Adrenal gland (tissue), 12 donors: ENCODE data around the gene SYCE3. TPM values are rescaled to one million over a fixed set of nuclear protein-coding genes. Genes with fewer than 3 reads are reported as not detected.
A peak's percentile ranks its signal among the peaks of the same experiment; 100 is the strongest.

Source experiments
- DNase-seq, 7 donors: peaks; one replicate each; pipeline ENCODE4 v3.0.0-alpha.2; 2019 to 2020
- H3K27ac ChIP-seq, 5 donors: fragments of 200-600 bp; sonication (generic) in 4 of 5; 1 replicate in 3 of 5; 2 replicates in 2 of 5; pipeline versions ENCODE4 v1.5.1 to v1.8.0; 2016 to 2020; ENCODE audit warnings: mild to moderate bottlenecking in 1 of 5
- H3K27me3 ChIP-seq: fragments of 200-600 bp; 2 replicates; pipeline ENCODE4 v1.8.0; 2021
- H3K36me3 ChIP-seq, 2 donors: fragments of 200-600 bp; replicated peaks in 1 of 2; 1 replicate in 1 of 2; 2 replicates in 1 of 2; pipeline versions ENCODE4 v1.5.1 to v1.8.0; 2018 to 2022
- H3K4me1 ChIP-seq, 2 donors: fragments of 200-600 bp; replicated peaks in 1 of 2; 1 replicate in 1 of 2; 2 replicates in 1 of 2; pipeline versions ENCODE4 v1.5.1 to v1.8.0; 2018 to 2021
- H3K4me3 ChIP-seq, 4 donors: fragments of 200-600 bp; sonication (generic) in 3 of 4; one replicate each; pipeline ENCODE4 v1.5.1; 2016 to 2018
- H3K9me3 ChIP-seq, 3 donors: fragments of 200-600 bp; sonication (generic) in 1 of 3; replicated peaks in 1 of 3; 1 replicate in 2 of 3; 2 replicates in 1 of 3; pipeline versions ENCODE4 v1.5.1 to v1.8.0; 2016 to 2021
- POLR2A ChIP-seq, 2 donors: fragments of 450-650 bp; IDR thresholded peaks; one replicate each; pipeline ENCODE4 v1.6.1; 2017; ENCODE audit warnings: antibody characterized with exemption in 2 of 2, mild to moderate bottlenecking in 2 of 2, moderate library complexity in 1 of 2
- WGBS, 4 donors: extraction: QIAGEN DNeasy Blood & Tissue Kit in 2 of 4; methylation state at CpG; one replicate each; pipeline versions ENCODE4 v1.1.5 to v1.1.7; 2013 to 2017; 5-methylcytosine and 5-hydroxymethylcytosine counted together
- intact Hi-C, 2 donors: fragments of 100-400 bp; cut with DNase I; formaldehyde crosslinking; loops; one replicate each; pipeline versions ENCODE4 v1.14.1 to v1.15.0; 2022 to 2023
- polyA plus RNA-seq, 3 donors: library from polyadenylated mRNA; stranded (reverse); fragments of 200-250 nt in 2 of 3; fragments of 350-450 nt in 1 of 3; fragmentation: Illumina TruSeq in 1 of 3; extraction: RNeasy Lipid Tissue Mini Kit (QIAGEN cat#74804) in 1 of 3; gene quantifications; one replicate each; pipeline ENCODE4 v1.2.3, GENCODE V29; 2013 to 2014
- total RNA-seq, 9 donors: library from RNA; depleted of rRNA in 4 of 9; stranded (reverse); fragments of >200 nt in 4 of 9; fragments of 120-200 nt in 1 of 9; fragmentation: NEBNext Ultra II Directional in 1 of 9; extraction: Animal tissue kit (Norgen Biotek cat#: 25700) in 1 of 9; gene quantifications; one replicate each; pipeline versions ENCODE4 v1.1.0 to v1.2.4, GENCODE V29; 2013 to 2023
- TF ChIP-seq, protein P1 (sequence below), 6 experiments: fragments of 450-650 bp in 4 of 6; fragments of 200-600 bp in 2 of 6; sonication (generic) in 1 of 6; IDR thresholded peaks; 1 replicate in 5 of 6; 2 replicates in 1 of 6; pipeline versions ENCODE4 v1.5.1 to v1.8.0; 2016 to 2021; ENCODE audit warnings: antibody characterized with exemption in 6 of 6, mild to moderate bottlenecking in 2 of 6, moderate library complexity in 1 of 6
- donor health status: healthy with polysubstance abuse.
- donor health status: Bipolar disorder and iron deficiency.
- donor health status: DM: yes; HTN: yes; CAD: no.
- donor health status: DM: no; HTN: no; CAD: no.
- donor health status: DM: no; HTN: no; CAD: no.
- donor health status: DM: yes; HTN: yes; CAD: no.

SYCE3 gene
- total and polyA plus RNA-seq, 12 donors, result 0.57 to 7.2 (median 0.87) TPM; not detected in 5

DNA sequence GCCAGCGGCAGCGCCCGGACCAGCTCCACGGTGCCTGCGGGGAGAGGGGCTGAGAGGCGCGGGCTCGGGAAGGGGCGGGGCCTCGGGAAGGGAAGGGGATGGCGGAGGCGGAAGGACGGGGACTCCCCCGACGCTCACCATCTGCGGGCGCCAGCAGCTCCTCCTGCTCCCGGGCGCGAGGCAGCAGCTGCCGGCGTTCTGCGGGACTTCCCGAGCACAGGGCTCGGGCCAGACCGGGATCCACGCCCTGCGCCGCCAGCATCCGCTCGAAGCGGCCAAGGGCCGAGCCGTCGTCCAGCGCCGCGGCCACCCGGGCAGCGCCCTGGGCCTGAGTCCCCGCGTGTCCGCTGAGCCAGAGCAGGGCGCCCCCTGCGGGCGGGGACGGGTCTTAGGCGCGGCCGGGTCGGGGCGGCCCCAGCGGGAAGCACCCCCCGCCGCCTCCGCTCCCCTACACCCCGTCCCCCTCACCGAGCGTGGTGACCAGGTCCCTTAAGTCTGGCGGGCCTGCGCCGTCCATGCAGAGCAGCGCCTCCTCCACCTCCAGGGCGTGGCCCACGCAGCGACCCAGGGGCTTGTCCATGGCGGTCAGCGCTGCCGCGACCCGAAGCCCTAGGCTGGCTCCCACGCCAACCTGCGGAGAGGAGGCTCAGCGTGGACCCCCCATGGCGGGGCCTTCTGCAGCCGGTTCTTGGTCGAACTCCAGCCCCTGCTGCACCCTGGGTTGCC lies 36.4 kb downstream of the SYCE3 start:
- no peaks in the 10 kb centered on the region for H3K27me3 ChIP-seq
- 0 to 5% (median 3%) methylated on average over 2 to 77 of the region's 77 CpGs for WGBS, 4 donors
- H3K9me3 ChIP-seq, result no peaks in the 10 kb centered on the region
- peaks cover 28 to 35% of the 10 kb centered on the region in 2 donors for H3K4me1 ChIP-seq
- intact Hi-C loops, result no loop called here
- peak overlapping the region in 3 of 4 donors; percentile 26 to 83 (median 51) for H3K4me3 ChIP-seq
- peak overlapping the region; percentile 29 to 97 (median 89) for H3K27ac ChIP-seq
- peak; percentile 4 to 27 for TF ChIP-seq POLR2A (IDR thresholded peaks at IDR 0.05)
- TF ChIP-seq, protein P1, sequence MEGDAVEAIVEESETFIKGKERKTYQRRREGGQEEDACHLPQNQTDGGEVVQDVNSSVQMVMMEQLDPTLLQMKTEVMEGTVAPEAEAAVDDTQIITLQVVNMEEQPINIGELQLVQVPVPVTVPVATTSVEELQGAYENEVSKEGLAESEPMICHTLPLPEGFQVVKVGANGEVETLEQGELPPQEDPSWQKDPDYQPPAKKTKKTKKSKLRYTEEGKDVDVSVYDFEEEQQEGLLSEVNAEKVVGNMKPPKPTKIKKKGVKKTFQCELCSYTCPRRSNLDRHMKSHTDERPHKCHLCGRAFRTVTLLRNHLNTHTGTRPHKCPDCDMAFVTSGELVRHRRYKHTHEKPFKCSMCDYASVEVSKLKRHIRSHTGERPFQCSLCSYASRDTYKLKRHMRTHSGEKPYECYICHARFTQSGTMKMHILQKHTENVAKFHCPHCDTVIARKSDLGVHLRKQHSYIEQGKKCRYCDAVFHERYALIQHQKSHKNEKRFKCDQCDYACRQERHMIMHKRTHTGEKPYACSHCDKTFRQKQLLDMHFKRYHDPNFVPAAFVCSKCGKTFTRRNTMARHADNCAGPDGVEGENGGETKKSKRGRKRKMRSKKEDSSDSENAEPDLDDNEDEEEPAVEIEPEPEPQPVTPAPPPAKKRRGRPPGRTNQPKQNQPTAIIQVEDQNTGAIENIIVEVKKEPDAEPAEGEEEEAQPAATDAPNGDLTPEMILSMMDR (IDR thresholded peaks at IDR 0.05), result peak in 5 of 6 experiments; percentile 35 to 66 (median 47)
- peaks cover 0 to 26% of the 10 kb centered on the region in 2 donors for H3K36me3 ChIP-seq
- peak; percentile 71 to 85 (median 80) for DNase-seq

- DNase-seq, result no peak
- TF ChIP-seq, protein P1 (IDR thresholded peaks at IDR 0.05), result peak in 1 of 6 experiments; percentile 43
- no peak for TF ChIP-seq POLR2A (IDR thresholded peaks at IDR 0.05)
- peak overlapping the region in 3 of 4 donors; percentile 26 to 83 (median 51) for H3K4me3 ChIP-seq
- peaks cover 23 to 30% of the 10 kb centered on the region in 2 donors for H3K4me1 ChIP-seq
- H3K27ac ChIP-seq, result peak overlapping the region; percentile 29 to 97 (median 89)
- H3K27me3 ChIP-seq, result no peaks in the 10 kb centered on the region
- WGBS, 4 donors, result 1% methylated on average over 17 to 33 of the region's 33 CpGs; no CpG with 5 or more reads in 2 of the 4 donors
- intact Hi-C loops, result no loop called here
- peaks cover 0 to 29% of the 10 kb centered on the region in 2 donors for H3K36me3 ChIP-seq
- no peaks in the 10 kb centered on the region for H3K9me3 ChIP-seq
Measured at GRCh38 chr22:50525858-50526107, 36.9 kb downstream of the SYCE3 start.

DNA sequence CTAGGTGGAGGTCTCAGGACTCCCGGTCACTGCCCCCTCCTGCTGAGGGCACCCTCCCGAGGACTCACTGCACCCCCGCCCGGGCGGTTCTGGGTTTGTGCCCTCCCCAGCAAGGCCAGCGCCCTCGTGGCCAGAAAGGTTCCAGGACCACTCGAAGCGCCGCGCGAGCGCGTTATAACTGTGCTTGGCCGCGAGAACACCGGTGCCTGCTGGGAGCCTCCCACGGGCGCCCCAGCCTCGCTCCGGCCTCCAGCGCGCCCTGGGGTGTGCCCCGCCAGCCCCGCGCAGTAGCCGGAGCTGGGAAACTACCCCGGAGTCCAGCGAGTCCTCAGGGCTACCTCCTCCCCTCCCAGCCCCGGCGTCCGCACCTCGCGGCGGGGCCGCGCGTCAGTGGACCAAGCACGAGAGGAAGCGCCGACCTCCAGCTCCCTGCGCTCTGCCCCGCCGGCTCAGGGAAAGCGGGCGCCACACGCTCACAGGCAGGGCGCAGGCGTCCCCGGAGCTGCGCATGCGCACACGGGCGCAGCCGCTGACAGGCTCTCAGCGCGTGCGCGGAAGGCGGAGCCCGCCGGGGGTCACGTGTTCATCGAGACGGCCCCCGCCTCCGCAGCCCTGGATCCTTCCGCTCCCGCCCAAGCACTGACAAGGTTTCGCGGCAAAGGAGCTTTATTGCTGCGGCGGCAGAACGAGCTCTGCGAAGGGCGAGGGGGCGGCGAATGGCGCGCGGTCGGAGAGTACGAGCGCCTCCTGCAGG lies 37.4 kb downstream of the SYCE3 start, which contains the start of gene SCO2:
Gene SCO2, minus strand, starts transcription at position 495 of the 754 bp plus-strand sequence. CDS start 1,187 bp downstream, outside the sequence.
- Histone ChIP-seq H3K27ac (peak within 1 kb of the TSS; percentile 29 to 97 (median 89)), H3K36me3 (peaks cover 0 to 32% of the 10 kb centered on the region in 2 donors), H3K27me3 (no peaks in the 10 kb centered on the region), H3K9me3 (no peaks in the 10 kb centered on the region), H3K4me3 (peak within 1 kb of the TSS; percentile 26 to 83 (median 52)), H3K4me1 (peaks cover 23 to 25% of the 10 kb centered on the region in 2 donors)
- intact Hi-C loops, result no loop called here
- TF ChIP-seq POLR2A (IDR thresholded peaks at IDR 0.05), result peak; percentile 57 to 76
- TF ChIP-seq, protein P1 (IDR thresholded peaks at IDR 0.05), result peak in 3 of 6 experiments; percentile 27 to 62 (median 33)
- peak; percentile 96 to 98 (median 97) for DNase-seq
- 0 to 1% (median 0%) methylated on average over 1 to 84 of the region's 84 CpGs for WGBS, 4 donors

DNA sequence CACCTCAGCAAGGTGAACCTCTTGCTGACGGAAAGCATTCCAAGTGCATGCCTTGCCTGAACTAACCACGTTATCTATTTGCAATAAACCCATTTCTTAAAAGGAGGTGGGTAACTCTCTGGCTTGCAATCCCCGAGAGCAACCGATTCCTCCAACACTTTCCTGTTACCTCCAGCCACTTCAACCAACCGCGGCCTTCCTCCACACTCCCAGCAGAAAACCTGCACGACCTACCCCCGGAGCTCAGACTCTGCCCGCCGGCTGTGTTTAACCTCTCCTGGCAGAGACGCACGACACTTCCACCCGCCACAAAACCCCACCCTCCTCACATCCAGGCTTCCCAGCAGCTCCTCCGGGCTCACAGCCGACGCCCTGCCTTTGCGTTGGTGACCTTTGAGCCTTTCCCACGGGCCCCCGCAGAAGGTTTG lies 38.0 kb downstream of the SYCE3 start:
- Histone ChIP-seq H3K36me3 (peaks cover 0 to 32% of the 10 kb centered on the region in 2 donors), H3K9me3 (no peaks in the 10 kb centered on the region), H3K27me3 (no peaks in the 10 kb centered on the region), H3K4me1 (peaks cover 20 to 23% of the 10 kb centered on the region in 2 donors), H3K27ac (peak overlapping the region; percentile 29 to 97 (median 89)), H3K4me3 (peak overlapping the region in 3 of 4 donors; percentile 51 to 83 (median 53))
- DNase-seq, result no peak
- intact Hi-C loops, result no loop called here
- WGBS, 4 donors, result 4 to 13% (median 6%) methylated on average over 14 to 19 of the region's 19 CpGs
- TF ChIP-seq, protein P1 (IDR thresholded peaks at IDR 0.05), result no peak
- TF ChIP-seq POLR2A (IDR thresholded peaks at IDR 0.05), result no peak
